Retinal pigment epithelial cell (primary cell): ENCODE data around the gene NID1.
"Not testable (repeated sequence)": the region's sequence is repeated elsewhere in the genome, so short reads cannot be mapped to it uniquely, and the experiment has no call there.

Experiments used
- DNase-seq: peaks from one replicate; pipeline ENCODE4 v3.0.0-alpha.2; 2010; ENCODE audit warnings: low read depth
- H3K4me3 ChIP-seq: 2 replicates; pipeline ENCODE4 v1.5.1; 2011; ENCODE audit warnings: mild to moderate bottlenecking, low read length, control low read depth, moderate library complexity
- TF ChIP-seq, protein P1 (sequence below): conservative IDR thresholded peaks from 2 replicates; pipeline ENCODE4 v1.5.1; 2011; ENCODE audit warnings: low read depth, low read length, control low read depth, inconsistent platforms

NID1 gene

DNA sequence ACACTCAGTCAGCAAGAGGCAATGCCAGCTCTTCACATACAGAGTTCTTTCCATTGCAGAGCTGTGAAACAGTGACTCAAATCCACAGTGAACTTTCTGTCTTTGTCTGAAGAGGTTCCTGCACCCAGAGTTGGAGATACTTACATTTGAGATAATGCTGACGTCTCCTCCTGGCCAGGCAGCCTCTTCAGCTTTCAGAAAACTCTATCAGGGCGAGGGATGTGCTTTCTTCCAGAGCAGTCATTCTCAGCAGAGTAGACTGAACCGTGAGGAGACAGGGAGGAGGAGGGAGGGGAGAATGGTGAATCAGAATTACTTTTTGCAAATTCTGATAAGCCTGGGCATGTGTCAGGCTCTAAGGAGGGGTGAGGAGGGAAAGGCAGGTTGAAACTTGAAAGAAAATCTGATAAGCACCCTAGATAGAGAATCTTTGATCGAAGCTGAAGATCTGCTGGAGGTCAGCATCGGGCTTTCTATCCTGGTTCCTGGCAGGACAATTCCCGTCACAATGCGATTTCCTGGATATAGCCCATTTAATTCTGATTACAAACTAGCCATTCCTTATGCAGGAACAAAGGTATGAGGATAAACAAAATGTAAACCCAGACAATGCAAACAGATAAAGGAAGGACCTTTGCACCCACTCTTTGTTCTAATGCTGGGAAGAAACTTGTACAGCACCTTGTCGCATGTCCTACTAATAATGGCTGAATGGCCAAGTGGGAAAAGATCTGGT is 18.9 kb upstream of the NID1 start:
- DNase-seq = no peak
- no peak overlapping the region for H3K4me3 ChIP-seq
- TF ChIP-seq, protein P1, sequence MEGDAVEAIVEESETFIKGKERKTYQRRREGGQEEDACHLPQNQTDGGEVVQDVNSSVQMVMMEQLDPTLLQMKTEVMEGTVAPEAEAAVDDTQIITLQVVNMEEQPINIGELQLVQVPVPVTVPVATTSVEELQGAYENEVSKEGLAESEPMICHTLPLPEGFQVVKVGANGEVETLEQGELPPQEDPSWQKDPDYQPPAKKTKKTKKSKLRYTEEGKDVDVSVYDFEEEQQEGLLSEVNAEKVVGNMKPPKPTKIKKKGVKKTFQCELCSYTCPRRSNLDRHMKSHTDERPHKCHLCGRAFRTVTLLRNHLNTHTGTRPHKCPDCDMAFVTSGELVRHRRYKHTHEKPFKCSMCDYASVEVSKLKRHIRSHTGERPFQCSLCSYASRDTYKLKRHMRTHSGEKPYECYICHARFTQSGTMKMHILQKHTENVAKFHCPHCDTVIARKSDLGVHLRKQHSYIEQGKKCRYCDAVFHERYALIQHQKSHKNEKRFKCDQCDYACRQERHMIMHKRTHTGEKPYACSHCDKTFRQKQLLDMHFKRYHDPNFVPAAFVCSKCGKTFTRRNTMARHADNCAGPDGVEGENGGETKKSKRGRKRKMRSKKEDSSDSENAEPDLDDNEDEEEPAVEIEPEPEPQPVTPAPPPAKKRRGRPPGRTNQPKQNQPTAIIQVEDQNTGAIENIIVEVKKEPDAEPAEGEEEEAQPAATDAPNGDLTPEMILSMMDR = no peak

DNA sequence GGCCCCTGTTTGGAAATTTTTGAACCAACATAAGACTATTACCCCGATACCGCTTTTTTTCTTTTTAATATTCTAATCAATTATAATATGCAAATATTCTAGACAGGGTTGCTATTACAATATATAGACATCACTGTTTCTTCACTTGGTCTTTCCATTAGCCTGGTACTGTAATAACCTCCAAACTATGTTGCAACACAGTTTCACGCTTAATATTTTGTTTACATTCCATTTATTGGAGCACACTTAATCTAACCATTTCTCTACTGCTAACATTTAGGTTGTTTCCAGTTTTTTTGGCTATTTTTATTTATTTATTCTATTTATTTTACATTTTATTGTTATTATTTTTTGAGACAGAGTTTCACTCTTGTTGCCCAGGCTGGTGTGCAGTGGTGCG is 17.6 kb upstream of the NID1 start:
- DNase-seq = no peak
- H3K4me3 ChIP-seq = no peak overlapping the region
- TF ChIP-seq, protein P1 = no peak

DNA sequence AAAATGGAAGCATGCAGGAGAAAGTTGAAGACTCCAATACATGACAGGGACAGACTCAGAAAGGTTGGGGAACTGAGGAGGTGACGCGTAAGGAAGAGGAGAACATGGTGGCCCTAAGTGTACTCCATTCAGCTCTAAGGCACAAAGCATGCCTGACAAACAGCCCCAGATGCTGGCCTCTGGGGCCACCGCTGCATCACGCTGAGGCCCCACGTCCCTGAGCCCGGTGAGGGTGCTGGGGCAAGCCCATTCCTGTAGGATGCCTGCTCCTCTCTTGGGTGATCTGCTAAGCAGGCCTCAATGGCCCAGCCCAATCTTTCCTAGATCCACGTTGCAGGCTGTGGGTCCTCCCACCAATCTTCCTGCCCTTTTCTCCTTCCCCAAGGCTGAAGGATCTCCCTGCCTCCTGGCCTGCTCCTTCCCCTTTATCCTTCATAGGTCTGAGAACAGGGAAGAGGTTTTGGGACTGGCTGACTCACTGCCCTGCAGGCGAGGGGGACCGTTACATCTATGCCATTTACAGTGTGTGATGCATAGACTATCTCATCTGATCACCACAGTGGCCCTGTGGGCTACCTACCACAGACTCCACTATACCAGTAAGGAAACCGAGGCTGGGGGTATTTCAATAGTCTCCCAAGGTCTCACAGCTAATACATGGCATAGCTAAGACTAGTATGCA is 16.8 kb upstream of the NID1 start:
- TF ChIP-seq, protein P1 = no peak
- H3K4me3 ChIP-seq = no peak overlapping the region
- no peak for DNase-seq

DNA sequence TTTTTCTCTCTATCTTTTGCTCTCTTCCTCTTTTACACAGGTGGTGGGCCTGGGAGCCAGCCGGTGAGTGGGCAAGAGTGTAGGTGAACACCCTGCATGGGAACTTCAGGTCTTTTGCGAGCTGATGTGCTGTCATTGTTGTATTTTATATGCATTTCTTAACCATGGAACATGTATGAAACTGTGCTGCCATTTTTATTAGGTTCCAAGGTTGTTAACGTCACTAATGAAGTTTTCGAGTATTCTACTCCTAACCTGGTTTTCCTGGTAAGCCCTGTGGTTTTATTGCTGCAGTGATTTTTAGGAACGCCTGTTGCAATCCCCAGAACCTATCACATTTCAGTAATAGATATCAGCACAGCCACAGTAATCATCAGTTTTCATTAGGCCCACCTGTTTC is 14.8 kb upstream of the NID1 start:
- DNase-seq = no peak
- TF ChIP-seq, protein P1 = no peak
- no peak overlapping the region for H3K4me3 ChIP-seq

DNA sequence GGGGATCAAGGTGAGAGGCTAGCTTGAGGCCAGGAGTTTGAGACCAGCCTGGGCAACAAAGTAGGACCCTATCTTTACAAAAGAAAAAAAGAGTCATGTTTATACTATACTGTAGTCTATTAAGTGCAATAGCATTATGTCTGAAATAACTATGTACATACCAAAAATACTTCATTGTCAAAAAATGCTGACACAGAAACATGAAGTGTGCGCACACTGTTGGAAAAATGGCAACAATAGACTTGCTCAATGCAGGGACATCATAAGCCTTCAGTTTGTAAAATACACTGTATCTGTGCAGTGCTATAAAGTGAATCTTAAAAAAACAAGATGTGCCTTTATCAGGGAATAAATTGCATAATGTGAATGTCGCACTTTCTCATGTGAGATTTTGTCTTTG is 14.1 kb upstream of the NID1 start:
- H3K4me3 ChIP-seq = no peak overlapping the region
- DNase-seq = no peak
- TF ChIP-seq, protein P1 = no peak

DNA sequence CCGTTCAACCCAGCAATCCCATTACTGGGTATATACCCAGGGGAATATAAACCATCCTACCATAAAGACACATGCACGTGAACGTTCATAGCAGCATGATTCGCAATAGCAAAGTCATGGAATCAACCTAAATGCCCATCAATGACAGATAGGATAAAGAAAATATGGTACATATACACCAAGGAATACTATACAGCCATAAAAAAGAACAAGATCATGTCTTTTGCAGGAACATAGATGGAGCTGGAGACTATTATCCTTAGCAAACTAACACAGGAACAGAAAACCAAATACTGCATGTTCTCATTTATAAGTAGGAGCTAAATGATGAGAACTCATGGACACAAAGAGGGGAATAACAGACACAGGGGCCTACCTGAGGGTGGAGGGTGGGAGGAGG is 13.2 kb upstream of the NID1 start:
- H3K4me3 ChIP-seq, DNase-seq: not testable (repeated sequence)

DNA sequence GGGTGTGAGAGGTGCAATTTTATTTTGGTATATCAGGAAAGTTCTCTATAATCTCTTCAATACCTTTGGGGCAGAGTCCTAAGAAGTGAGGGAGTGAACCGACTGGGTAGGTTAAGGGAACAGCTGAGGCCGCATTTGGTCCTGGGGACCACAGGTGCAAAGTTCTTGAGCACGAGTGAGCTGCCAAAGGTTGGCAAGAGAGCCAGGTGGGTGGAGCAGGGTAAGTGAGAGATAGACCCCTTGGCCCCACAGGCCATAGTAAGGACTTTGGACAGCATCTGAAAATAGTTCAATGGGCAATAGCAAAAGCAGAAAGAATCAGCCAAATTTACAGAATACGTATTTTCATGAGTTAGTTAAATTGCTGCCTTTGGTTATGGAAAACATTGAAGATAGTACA is 11.0 kb upstream of the NID1 start:
- DNase-seq = no peak
- TF ChIP-seq, protein P1 = no peak
- H3K4me3 ChIP-seq = no peak overlapping the region
